ENCODE measurements around the gene COLQ. TPM values are rescaled to one million over a fixed set of nuclear protein-coding genes. Genes with fewer than 3 reads are reported as not detected.

COLQ gene
- total RNA-seq, 4 donors from 2014 or later = 0.23 to 3.8 (median 1.1) TPM

DNA sequence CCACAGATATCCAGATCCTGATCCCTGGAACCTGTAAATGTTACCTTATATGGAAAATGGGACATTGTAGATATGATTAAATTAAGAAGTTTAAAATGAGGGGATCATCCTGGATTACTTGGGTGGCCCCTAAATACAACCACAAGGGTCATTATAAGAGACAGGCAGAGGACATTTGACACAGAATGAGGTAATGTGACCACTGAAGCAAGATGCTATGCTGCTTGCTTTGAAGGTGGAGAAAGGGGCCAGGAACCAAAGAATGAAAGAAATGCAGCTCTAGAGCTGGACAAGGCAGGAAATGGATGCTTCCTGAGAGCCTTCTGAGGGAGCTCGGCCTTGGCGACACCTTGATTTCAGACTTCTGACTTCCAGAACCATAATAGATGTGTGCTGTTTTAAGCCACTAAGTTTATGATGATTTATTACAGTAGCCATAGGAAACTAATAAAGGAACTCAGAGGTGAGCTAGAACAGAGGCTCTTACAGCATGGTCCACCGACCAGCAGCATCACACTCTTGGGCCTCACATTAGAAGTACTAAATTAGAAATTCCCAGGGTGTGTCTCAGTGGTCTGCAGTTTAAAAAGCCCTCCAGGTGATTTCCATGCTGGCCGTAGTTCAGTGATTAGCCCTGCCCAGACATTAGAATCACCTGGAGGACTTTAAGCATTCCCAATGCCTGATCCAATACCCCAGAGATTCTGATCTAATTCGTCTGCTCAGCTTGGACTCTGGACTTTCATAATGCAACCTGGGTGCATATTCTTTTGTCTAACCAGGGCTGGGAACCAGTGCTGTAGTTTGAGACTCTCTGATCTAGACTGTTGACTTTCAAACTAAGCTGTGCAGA is 7.5 kb downstream of the COLQ start:
- TF ChIP-seq, protein P1, sequence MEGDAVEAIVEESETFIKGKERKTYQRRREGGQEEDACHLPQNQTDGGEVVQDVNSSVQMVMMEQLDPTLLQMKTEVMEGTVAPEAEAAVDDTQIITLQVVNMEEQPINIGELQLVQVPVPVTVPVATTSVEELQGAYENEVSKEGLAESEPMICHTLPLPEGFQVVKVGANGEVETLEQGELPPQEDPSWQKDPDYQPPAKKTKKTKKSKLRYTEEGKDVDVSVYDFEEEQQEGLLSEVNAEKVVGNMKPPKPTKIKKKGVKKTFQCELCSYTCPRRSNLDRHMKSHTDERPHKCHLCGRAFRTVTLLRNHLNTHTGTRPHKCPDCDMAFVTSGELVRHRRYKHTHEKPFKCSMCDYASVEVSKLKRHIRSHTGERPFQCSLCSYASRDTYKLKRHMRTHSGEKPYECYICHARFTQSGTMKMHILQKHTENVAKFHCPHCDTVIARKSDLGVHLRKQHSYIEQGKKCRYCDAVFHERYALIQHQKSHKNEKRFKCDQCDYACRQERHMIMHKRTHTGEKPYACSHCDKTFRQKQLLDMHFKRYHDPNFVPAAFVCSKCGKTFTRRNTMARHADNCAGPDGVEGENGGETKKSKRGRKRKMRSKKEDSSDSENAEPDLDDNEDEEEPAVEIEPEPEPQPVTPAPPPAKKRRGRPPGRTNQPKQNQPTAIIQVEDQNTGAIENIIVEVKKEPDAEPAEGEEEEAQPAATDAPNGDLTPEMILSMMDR (IDR thresholded peaks at IDR 0.05) = no peak
- no peaks in the 10 kb centered on the region for H3K9me3 ChIP-seq
- no peaks in the 10 kb centered on the region for H3K4me1 ChIP-seq
- no peaks in the 10 kb centered on the region for H3K36me3 ChIP-seq
- DNase-seq (ENCODE audit: low spot score in 2 of 2) = no peak
- 75% methylated on average over 5 of the region's 5 CpGs for WGBS
- no peak overlapping the region for H3K4me3 ChIP-seq
- no peaks in the 10 kb centered on the region for H3K27me3 ChIP-seq
- no peak overlapping the region for H3K27ac ChIP-seq

DNA sequence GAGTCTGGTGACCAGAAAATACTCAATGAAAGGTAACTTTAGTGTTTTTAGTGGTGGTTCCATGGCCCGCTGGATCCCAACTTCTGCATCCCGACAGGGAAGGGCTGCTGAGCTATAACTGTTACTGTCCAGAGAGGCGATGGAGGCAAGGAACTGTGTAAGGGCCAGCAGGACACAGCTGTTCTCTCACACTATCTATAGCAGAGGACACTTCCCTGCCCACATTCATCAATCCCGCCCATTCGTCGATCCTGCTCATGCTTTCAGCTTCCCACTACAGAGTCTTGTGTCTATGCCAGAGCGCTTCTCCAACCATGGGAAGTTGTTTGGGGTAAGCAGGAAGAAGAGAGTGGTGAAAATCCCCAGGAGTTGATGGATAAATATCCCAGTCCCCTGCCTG is 8.4 kb downstream of the COLQ start:
- 92% methylated on average over 7 of the region's 7 CpGs for WGBS
- Histone ChIP-seq H3K27me3 (no peaks in the 10 kb centered on the region), H3K4me1 (no peaks in the 10 kb centered on the region), H3K9me3 (no peaks in the 10 kb centered on the region), H3K36me3 (no peaks in the 10 kb centered on the region), H3K27ac (no peak overlapping the region), H3K4me3 (no peak overlapping the region)
- no peak for DNase-seq (ENCODE audit: low spot score in 2 of 2)
- TF ChIP-seq, protein P1 (IDR thresholded peaks at IDR 0.05) = no peak
- no peak for TF ChIP-seq POLR2A (IDR thresholded peaks at IDR 0.05)
- no peak for TF ChIP-seq EP300 (IDR thresholded peaks at IDR 0.05)
- no peak for TF ChIP-seq POLR2AphosphoS5 (IDR thresholded peaks at IDR 0.05)

DNA sequence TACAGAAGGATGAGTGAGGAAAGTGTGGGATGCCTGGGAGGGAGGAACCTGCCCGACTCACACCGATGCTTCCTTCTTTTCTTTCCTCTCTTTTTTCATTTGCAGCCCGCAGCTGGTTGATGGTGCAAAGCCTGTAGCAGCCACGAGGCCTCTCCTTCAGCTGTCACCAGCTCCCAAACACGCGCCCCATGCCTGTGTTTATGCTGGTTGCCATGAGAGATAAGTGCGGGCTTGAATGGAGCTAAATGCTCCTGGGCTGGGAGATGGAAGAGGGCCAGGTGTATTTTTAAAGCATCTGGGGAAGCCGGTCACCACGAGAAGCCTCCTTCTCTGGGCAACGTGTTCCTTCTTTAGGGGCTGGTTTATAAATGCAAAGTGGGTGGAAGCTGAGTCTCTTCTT is 9.3 kb downstream of the COLQ start:
- Histone ChIP-seq H3K27me3 (no peaks in the 10 kb centered on the region), H3K9me3 (no peaks in the 10 kb centered on the region), H3K4me3 (no peak overlapping the region), H3K36me3 (no peaks in the 10 kb centered on the region), H3K4me1 (no peaks in the 10 kb centered on the region), H3K27ac (no peak overlapping the region)
- no peak for DNase-seq (ENCODE audit: low spot score in 2 of 2)
- 24% methylated on average over 10 of the region's 10 CpGs for WGBS
- TF ChIP-seq, protein P1 (IDR thresholded peaks at IDR 0.05) = no peak
- no peak for TF ChIP-seq POLR2A (IDR thresholded peaks at IDR 0.05)
- TF ChIP-seq EP300 (IDR thresholded peaks at IDR 0.05) = no peak
- no peak for TF ChIP-seq POLR2AphosphoS5 (IDR thresholded peaks at IDR 0.05)

DNA sequence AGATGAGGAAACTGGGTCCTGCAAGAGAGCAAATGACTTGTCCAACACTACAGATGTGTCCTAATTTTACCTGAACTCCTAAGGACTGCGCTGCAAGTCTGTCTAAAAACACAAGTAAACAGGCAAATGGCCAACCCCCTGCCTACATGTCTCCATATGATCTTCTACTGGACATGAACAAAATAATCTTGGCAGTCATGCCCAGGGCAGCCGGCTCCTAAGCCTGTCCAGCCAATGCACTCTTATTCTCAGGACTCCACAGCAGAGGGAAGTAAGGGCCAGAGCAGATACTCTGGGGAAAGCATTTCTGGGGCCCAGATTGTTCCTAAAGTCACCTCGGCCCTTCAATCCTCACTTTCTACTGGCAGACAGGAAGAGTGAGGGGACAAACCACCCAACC is 10.3 kb downstream of the COLQ start:
- Histone ChIP-seq H3K27ac (no peak overlapping the region), H3K36me3 (no peaks in the 10 kb centered on the region), H3K9me3 (no peaks in the 10 kb centered on the region), H3K27me3 (no peaks in the 10 kb centered on the region), H3K4me3 (no peak overlapping the region), H3K4me1 (no peaks in the 10 kb centered on the region)
- no peak for DNase-seq (ENCODE audit: low spot score in 2 of 2)
- 96% methylated on average over 3 of the region's 3 CpGs for WGBS
- no peak for TF ChIP-seq EP300 (IDR thresholded peaks at IDR 0.05)
- TF ChIP-seq POLR2AphosphoS5 (IDR thresholded peaks at IDR 0.05) = no peak
- TF ChIP-seq, protein P1 (IDR thresholded peaks at IDR 0.05) = no peak
- no peak for TF ChIP-seq POLR2A (IDR thresholded peaks at IDR 0.05)

DNA sequence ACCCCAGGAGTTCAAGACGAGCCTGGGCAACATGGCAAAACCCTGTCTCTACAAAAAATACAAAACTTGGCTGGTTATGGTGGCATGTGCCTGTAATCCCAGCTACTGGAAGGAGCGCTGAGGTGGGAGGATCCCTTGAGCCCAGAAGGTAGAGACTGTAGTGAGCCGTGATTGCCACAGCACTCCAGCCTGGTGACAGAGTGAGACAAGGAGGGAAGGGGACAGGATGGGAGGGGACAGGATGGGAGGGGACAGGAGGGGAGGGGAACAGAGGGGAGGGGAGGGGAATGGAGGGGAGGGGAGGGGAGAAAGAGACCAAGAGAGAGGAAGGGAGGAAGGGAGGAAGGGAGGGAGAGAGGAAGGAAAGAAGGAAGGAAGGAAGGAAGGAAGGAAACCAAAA is 11.0 kb downstream of the COLQ start:
- TF ChIP-seq POLR2A (IDR thresholded peaks at IDR 0.05) (no peak), EP300 (IDR thresholded peaks at IDR 0.05) (no peak), POLR2AphosphoS5 (IDR thresholded peaks at IDR 0.05) (no peak)
- TF ChIP-seq, protein P1 (IDR thresholded peaks at IDR 0.05) = no peak
- 95% methylated on average over 3 of the region's 3 CpGs for WGBS
- Histone ChIP-seq H3K9me3 (no peaks in the 10 kb centered on the region), H3K27me3 (no peaks in the 10 kb centered on the region), H3K36me3 (no peaks in the 10 kb centered on the region), H3K4me1 (no peaks in the 10 kb centered on the region), H3K27ac (no peak overlapping the region), H3K4me3 (no peak overlapping the region)
- DNase-seq (ENCODE audit: low spot score in 2 of 2) = no peak
